SHP77 (cell line): ENCODE measurements around the gene GPR65.
A peak's percentile ranks its signal among the peaks of the same experiment; 100 is the strongest.
"Not testable (repeated sequence)": the region's sequence is repeated elsewhere in the genome, so short reads cannot be mapped to it uniquely, and the experiment has no call there.

ENCODE experiments used
- DNase-seq, 2 experiments: peaks; one replicate each; lab custom pipeline; 2025; lab: John Stamatoyannopoulos, UW

GPR65 gene

DNA sequence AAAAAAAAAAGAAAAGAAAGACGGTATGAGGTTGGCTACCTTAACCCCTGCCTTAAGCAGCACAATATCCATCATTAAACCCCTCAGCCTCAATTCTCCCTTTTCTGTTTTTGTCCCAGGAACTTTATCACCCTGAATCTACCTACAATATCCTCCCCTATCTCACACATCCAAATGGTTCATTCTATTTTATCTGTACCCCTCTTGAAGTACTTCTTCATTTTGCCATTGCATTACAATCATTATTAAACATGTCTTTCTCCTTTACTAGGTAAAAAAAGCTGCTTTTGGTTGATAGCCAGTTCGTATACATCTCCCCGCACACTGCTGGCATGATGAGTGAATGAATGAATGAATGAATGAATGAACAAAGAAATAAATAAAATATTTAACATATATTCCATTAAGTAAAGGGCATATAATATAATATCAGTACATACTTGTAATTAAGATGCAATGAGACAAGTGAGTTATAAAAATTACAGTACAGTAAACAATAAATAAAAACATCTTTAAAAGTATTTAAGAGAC, 364 bp upstream of the GPR65 start:
- DNase-seq = no peak

- DNase-seq = no peak
Observed at GRCh38 chr14:88005978-88006851, 1.3 kb downstream of the GPR65 start.

DNA sequence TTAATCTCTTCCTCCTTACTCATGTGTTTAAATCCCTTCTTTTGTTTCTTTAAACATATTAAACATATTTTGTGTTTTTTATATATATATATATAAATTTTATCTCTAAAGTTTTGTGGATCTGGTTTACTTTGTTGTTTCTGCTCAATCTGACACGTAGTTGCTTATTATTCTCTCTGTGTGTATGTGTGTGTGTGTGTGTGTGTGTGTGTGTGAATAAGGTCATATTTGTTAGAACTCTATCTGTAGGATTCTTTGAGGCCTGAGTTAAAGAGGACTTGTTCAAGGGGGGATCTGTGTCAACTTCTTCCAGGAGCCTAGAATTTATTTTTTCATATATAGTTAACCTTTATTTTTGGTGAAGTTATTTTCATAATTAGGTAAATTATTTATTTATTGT, 2.7 kb downstream of the GPR65 start:
- no peak for DNase-seq

- DNase-seq = no peak
Observed at GRCh38 chr14:88008039-88008742, 3.3 kb downstream of the GPR65 start.

DNA sequence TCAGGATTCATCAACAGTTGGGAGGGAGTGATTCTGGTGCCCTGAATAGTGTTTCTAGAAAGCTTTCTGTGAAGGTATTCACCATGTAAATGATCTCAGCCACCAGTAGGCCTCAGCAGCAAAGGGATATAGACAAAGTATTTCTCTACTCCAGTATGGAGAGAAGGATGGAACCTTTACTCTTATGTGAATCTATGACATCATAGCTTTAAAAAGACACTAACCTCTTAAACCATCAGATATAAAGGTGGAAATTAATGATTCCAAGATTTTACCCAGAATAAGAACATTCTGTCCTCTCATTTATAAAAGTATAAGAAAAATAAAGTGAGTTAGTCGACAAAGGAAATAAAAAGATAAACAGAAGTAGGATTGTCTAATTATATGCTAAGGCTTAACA, 4.6 kb downstream of the GPR65 start:
- DNase-seq = no peak

DNA sequence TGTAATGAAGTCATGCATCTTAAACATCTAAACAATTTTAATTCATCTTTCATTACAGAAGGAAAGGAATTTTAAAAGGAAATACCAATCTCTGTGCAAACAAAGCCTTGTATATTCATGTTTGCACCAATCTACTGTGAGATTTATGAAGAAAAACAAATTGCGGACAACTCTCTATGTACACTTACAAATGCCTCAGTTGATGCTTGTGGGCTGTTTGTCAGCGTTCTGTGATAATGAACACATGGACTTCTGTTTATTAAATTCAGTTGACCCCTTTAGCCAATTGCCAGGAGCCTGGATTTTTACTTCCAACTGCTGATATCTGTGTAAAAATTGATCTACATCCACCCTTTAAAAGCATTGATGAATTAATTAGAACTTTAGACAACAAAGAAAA, 5.4 kb downstream of the GPR65 start:
- no peak for DNase-seq

- DNase-seq = no peak
Observed at GRCh38 chr14:88012495-88012894, 7.6 kb downstream of the GPR65 start.

GRCh38 chr14:88013750-88014349, 8.9 kb downstream of the GPR65 start:
- DNase-seq = peak; percentile 54 to 69

DNA sequence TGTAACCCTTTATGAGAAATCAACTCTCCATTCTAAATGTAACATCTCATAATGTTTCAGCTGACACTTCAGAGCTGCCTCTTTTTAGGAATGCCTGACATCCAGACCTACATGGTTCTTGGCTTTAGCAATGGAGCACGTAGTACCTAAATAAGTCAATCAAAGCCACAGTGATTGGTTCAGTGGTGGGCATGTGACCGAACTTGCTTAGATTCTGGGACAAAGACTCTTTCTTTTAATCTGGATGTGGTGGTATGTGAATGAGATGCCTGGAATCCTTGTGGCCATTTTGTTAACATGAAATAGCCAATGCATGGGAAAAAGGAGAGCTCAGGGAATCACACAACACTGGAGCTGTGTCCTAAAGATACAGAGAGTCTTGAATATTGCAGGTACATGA, 11.8 kb downstream of the GPR65 start:
- no peak for DNase-seq

DNA sequence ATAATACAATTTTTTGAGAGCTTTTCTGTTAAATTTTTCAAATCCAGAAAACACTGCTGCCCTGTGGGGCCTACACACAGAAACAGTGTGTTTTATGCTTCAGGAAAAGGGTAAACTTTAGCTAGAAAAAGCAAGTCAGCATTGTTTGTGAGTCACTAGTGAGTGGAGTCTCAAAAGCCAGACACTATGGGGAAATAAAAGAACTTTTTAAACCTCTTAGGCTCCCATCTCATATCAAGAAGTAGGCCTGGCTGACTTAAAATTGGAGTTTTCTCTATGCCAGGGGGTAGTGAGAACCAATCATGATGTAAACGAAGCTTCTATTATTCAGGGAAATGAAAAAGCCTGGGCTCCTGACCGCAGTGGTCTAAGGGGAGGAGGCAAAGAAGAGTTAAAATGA, 12.6 kb downstream of the GPR65 start:
- DNase-seq = no peak

DNA sequence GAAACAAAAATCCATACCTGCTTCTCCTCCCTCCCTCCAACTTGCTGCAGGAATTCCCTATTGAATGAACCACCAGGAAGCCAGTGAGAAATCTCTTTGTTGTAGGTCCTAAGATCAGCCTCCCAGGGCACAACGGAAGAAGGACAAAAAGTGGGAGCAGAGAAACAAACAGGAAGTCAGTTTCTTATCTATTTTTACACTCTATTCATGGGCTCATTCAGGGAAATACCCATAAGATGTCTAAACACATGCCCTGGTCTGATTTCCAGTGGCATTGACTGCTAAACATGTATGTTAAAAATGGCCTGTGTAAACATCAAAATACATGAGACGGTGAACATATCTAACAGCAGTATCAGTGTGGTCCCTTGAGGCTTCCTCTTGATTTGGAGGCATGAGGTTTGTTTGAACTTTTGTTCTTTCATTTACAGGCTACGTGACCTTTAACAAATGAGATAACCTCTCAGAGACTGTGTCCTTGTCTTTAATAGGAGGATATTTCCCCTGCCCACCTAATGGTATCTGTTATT, 18.8 kb downstream of the GPR65 start:
- no peak for DNase-seq

- not testable (repeated sequence) for DNase-seq
Observed at GRCh38 chr14:88024252-88025086, 19.5 kb downstream of the GPR65 start.

GRCh38 chr14:88025313-88025712, 20.4 kb downstream of the GPR65 start:
- DNase-seq = no peak

- no peak for DNase-seq
Observed at GRCh38 chr14:88026890-88027289, 22.0 kb downstream of the GPR65 start.

DNA sequence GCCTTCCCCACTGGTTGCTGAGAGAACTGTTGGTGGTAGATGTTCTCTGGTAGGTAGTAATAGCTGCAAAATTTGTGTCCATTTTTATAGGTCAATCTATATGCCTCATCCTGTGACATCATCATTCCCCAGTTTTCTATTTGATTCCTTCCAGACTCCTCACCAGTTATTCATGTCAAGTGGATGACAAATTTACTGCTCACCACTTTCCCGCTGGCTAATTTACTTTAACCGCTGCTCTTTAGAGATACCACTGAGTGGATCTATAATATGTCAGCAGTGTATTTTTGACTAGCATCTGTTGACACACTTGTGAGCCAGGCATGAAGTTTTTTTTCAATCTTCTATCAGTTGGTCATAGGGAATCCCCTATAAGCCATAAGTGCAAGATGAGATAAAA, 24.6 kb downstream of the GPR65 start:
- no peak for DNase-seq

DNA sequence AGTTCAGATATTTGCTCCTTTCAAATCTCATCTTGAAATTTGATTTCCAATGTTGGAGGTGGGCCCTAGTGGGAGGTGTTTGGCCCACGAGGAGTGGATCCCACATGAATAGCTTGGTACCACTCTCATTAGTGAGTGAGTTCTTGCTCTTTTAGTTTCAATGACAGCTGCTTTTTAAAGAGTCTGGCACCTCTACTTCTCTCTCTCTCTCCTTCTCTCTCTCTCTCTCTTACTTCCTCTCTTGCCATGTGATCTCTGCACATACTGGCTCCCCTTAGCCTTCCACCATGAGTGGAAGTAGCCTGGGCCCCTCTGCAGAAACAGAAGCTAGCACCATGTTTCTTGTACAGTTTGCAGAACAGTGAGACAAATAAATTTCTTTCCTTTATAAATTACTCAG, 25.1 kb downstream of the GPR65 start:
- DNase-seq = no peak

DNA sequence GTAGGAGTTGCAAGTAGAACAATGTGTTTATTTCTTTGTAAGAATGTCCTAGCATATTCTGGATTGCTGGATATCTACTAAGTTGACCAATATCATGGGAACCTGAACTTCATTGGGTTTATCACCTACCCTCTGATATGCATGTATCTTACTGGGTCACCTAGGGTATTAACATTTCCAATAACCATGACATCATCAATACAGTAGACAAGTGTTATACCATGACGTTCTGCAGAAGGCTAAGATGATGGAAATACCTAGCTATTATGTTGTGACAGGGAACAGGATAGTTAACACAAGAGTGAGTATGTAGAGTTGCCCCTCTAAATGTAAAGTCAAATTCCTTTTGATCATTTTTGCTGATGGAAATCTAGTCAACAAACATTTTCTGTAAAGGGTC, 26.0 kb downstream of the GPR65 start:
- no peak for DNase-seq

DNA sequence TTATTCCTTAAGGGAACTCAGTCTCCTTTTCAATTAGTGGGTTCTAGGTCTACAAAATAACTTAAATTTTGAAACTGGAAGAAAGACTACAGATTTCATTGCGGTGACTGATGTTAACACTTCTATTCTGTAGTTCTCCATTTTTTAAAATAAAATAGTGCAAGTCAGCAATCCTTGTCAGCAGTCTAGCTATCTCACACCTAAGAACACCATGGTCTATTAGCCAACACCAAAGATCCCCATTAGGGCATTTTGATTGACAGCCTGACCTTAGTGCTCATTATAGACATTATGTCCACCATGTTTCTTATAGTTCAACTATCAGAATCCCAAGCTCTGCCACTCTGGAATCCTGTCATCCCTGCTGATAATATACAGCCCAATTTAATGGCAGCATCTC, 27.4 kb downstream of the GPR65 start:
- no peak for DNase-seq

- DNase-seq = no peak
Observed at GRCh38 chr14:88034076-88034475, 29.1 kb downstream of the GPR65 start.

GRCh38 chr14:88036422-88036821, 31.5 kb downstream of the GPR65 start:
- no peak for DNase-seq

- no peak for DNase-seq
Observed at GRCh38 chr14:88037325-88037724, 32.4 kb downstream of the GPR65 start.

DNA sequence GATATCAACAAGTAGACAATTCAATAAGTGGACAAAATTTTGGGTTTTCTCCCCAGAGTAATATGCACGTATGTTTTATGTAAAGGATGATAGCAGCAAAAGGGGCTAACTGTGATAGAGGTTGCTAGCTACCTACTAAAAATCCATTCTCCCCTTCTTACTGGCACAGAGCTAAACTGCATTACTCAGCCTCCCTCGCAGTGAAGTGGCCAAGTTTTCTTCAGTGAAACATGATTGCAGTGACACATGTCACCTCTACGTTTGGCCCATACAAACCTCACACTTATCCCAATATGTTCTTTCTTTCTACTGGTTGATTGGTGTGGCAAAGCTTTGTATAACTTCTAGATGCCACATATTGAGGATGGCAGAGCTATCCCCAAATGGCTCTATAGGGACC, 34.3 kb downstream of the GPR65 start:
- DNase-seq = no peak
